ENCODE results near the gene AHI1.

AHI1 gene

GRCh38 chr6:135383766-135384165, 113.8 kb downstream of the AHI1 start:
- Histone ChIP-seq H3K9me3 (ENCODE audit: control insufficient read depth, insufficient read depth, low read depth, low read length) (no peaks in the 10 kb centered on the region), H3K27ac (ENCODE audit: extremely low read depth, low read depth, low read length) (no peak overlapping the region), H3K4me3 (ENCODE audit: low read depth, low read length) (no peak overlapping the region), H3K36me3 (ENCODE audit: control insufficient read depth in 2 of 2, insufficient read depth in 1 of 2, low read length in 2 of 2) (no peaks in the 10 kb centered on the region), H3K4me1 (ENCODE audit: control insufficient read depth, insufficient read depth, low read length) (no peaks in the 10 kb centered on the region)
- POLR2A ChIA-PET: no interaction called here
- CTCF ChIA-PET: interaction anchor here (1.0 kb wide), 1 partner anchor 13 kb away, joined by 3 read pairs; no protein-coding TSS in a partner anchor
- TF ChIP-seq ZNF169 (tag by site-specific recombination; IDR thresholded peaks at IDR 0.05): no peak
- TF ChIP-seq TCF7L2 (IDR thresholded peaks at IDR 0.05; ENCODE audit: borderline replicate concordance, low read depth, low read length): no peak

GRCh38 chr6:135383301-135383700, 114.2 kb downstream of the AHI1 start:
- H3K4me3 ChIP-seq (ENCODE audit: low read depth, low read length): no peak overlapping the region
- no peaks in the 10 kb centered on the region for H3K36me3 ChIP-seq (ENCODE audit: control insufficient read depth in 2 of 2, insufficient read depth in 1 of 2, low read length in 2 of 2)
- no peaks in the 10 kb centered on the region for H3K4me1 ChIP-seq (ENCODE audit: control insufficient read depth, insufficient read depth, low read length)
- no peak for TF ChIP-seq SP2 (tag by site-specific recombination; IDR thresholded peaks at IDR 0.05)
- TF ChIP-seq ZNF544 (tag by site-specific recombination; IDR thresholded peaks at IDR 0.05): no peak
- no peak for TF ChIP-seq ZNF211 (tag by site-specific recombination; IDR thresholded peaks at IDR 0.05; ENCODE audit: low read depth)
- TF ChIP-seq ZNF777 (tag by site-specific recombination; IDR thresholded peaks at IDR 0.05; ENCODE audit: borderline replicate concordance): no peak
- TF ChIP-seq MYNN (tag by site-specific recombination; IDR thresholded peaks at IDR 0.05; ENCODE audit: borderline replicate concordance): no peak
- TF ChIP-seq ZBTB11 (tag by site-specific recombination; conservative IDR thresholded peaks at IDR 0.05; ENCODE audit: low read depth): no peak
- no peak for TF ChIP-seq AEBP2 (tag by site-specific recombination; IDR thresholded peaks at IDR 0.05; ENCODE audit: borderline replicate concordance)
- TF ChIP-seq ZNF280D (tag by site-specific recombination; IDR thresholded peaks at IDR 0.05): no peak
- TF ChIP-seq GLI4 (tag by site-specific recombination; IDR thresholded peaks at IDR 0.05): no peak
- no peak for TF ChIP-seq MZF1 (tag by site-specific recombination; IDR thresholded peaks at IDR 0.05; ENCODE audit: borderline replicate concordance)
- TF ChIP-seq PRDM2 (tag by site-specific recombination; IDR thresholded peaks at IDR 0.05; ENCODE audit: borderline replicate concordance): no peak
- TF ChIP-seq SP7 (tag by site-specific recombination; IDR thresholded peaks at IDR 0.05): no peak
- no peak for TF ChIP-seq ZNF549 (tag by site-specific recombination; IDR thresholded peaks at IDR 0.05)
- TF ChIP-seq ZNF747 (tag by site-specific recombination; IDR thresholded peaks at IDR 0.05): no peak
- TF ChIP-seq SCRT1 (tag by site-specific recombination; IDR thresholded peaks at IDR 0.05; ENCODE audit: borderline replicate concordance): no peak
- TF ChIP-seq SP3 (tag by site-specific recombination; IDR thresholded peaks at IDR 0.05): no peak
- no peak for TF ChIP-seq ZNF324 (tag by site-specific recombination; IDR thresholded peaks at IDR 0.05)
- no peaks in the 10 kb centered on the region for H3K9me3 ChIP-seq (ENCODE audit: control insufficient read depth, insufficient read depth, low read depth, low read length)
- H3K27ac ChIP-seq (ENCODE audit: extremely low read depth, low read depth, low read length): no peak overlapping the region
- ChIA-PET POLR2A (no interaction called here), CTCF (interaction anchor here (1.0 kb wide), 1 partner anchor 12 kb away, joined by 3 read pairs; no protein-coding TSS in a partner anchor)

Data from HEK293 (cell line).